IMR-90 (cell line): ENCODE data around the gene SHC2. TPM values are rescaled to one million over a fixed set of nuclear protein-coding genes. Genes with fewer than 3 reads are reported as not detected.

Experiments used
- ATAC-seq: fragments of 200-7000 bp; cut with Tn5 transposase; 2 replicates; pipeline ENCODE4 v1.9.1; 2020; ENCODE audit warnings: low read depth, mild to moderate bottlenecking, moderate library complexity
- BruUV-seq: library from RNA; stranded (reverse); fragments of 400-500 nt; replicated peaks from 2 replicates; lab custom pipeline; 2021; lab: Mats Ljungman, UMichigan
- CTCF ChIA-PET: fragments of 300-600 bp; formaldehyde crosslinking; extraction: SDS; loops from one replicate; lab custom pipeline; 2021; ENCODE audit warnings: antibody characterized with exemption; lab: Yijun Ruan, JAX
- POLR2A ChIA-PET: fragments of 300-600 bp; sonication (Branson Sonifier 250); formaldehyde crosslinking; loops from one replicate; lab custom pipeline; 2022; ENCODE audit warnings: antibody characterized with exemption; ENCODE audit not compliant: unreplicated experiment; lab: Charles Lee
- DNase-seq: peaks from one replicate; pipeline ENCODE4 v3.0.0; 2013
- H2AFZ ChIP-seq: replicated peaks from 2 replicates; pipeline ENCODE3; 2013; ENCODE audit warnings: low read length, mild to moderate bottlenecking; ENCODE audit not compliant: poor library complexity
- H2AK5ac ChIP-seq: 2 replicates; pipeline ENCODE4 v1.6.1; 2013; ENCODE audit warnings: low read depth, low read length, inconsistent platforms
- H2AK9ac ChIP-seq: replicated peaks from 2 replicates; pipeline ENCODE3; 2013; ENCODE audit warnings: mild to moderate bottlenecking, low read depth, low read length, moderate library complexity; ENCODE audit not compliant: poor library complexity
- H2BK120ac ChIP-seq: 2 replicates; pipeline ENCODE4 v1.6.1; 2013; ENCODE audit warnings: low read depth, low read length, inconsistent platforms
- H2BK15ac ChIP-seq: 3 replicates; pipeline ENCODE4 v1.6.1; 2013; ENCODE audit warnings: low read depth, low read length, inconsistent platforms
- H2BK20ac ChIP-seq: 2 replicates; pipeline ENCODE4 v1.6.1; 2013; ENCODE audit warnings: low read depth, mild to moderate bottlenecking, inconsistent platforms, low read length, moderate library complexity
- H2BK5ac ChIP-seq: 2 replicates; pipeline ENCODE4 v1.6.1; 2013; ENCODE audit warnings: mild to moderate bottlenecking, low read depth, low read length, inconsistent platforms; ENCODE audit not compliant: poor library complexity, severe bottlenecking
- H3K14ac ChIP-seq: replicated peaks from 2 replicates; pipeline ENCODE4 v1.6.1; 2013; ENCODE audit warnings: low read depth, low read length, inconsistent platforms
- H3K18ac ChIP-seq: 2 replicates; pipeline ENCODE4 v1.6.1; 2013; ENCODE audit warnings: low read depth, low read length, control low read depth
- H3K23ac ChIP-seq: 2 replicates; pipeline ENCODE4 v1.6.1; 2013; ENCODE audit warnings: low read depth, low read length, inconsistent platforms
- H3K27ac ChIP-seq: 2 replicates; pipeline ENCODE4 v1.5.1; 2013; ENCODE audit warnings: mild to moderate bottlenecking, control low read depth, low read length; ENCODE audit not compliant: insufficient read depth
- H3K27me3 ChIP-seq: 2 replicates; pipeline ENCODE4 v1.6.1; 2013; ENCODE audit warnings: low read length; ENCODE audit not compliant: control insufficient read depth, insufficient read depth
- H3K36me3 ChIP-seq: 2 replicates; pipeline ENCODE4 v1.6.1; 2013; ENCODE audit warnings: low read length, mixed read lengths; ENCODE audit not compliant: control insufficient read depth, insufficient read depth
- H3K4ac ChIP-seq: 2 replicates; pipeline ENCODE4 v1.6.1; 2013; ENCODE audit warnings: low read depth, low read length, inconsistent platforms
- H3K4me1 ChIP-seq: 2 replicates; pipeline ENCODE4 v1.6.1; 2013; ENCODE audit warnings: low read length, mixed read lengths; ENCODE audit not compliant: control insufficient read depth, insufficient read depth
- H3K4me2 ChIP-seq: 2 replicates; pipeline ENCODE4 v1.6.1; 2013; ENCODE audit warnings: low read depth, mild to moderate bottlenecking, control low read depth, low read length, moderate library complexity
- H3K4me3 ChIP-seq: 2 replicates; pipeline ENCODE4 v1.5.1; 2013; ENCODE audit warnings: low read depth, mild to moderate bottlenecking, control low read depth, low read length, moderate library complexity; ENCODE audit not compliant: insufficient read depth
- H3K56ac ChIP-seq: 2 replicates; pipeline ENCODE4 v1.6.1; 2013; ENCODE audit warnings: low read length, inconsistent platforms; ENCODE audit not compliant: insufficient read depth; ENCODE audit errors: extremely low read depth
- H3K79me1 ChIP-seq, 2 experiments: 2 replicates each; pipeline ENCODE4 v1.6.1; 2013; ENCODE audit warnings: low read length in 2 of 2, inconsistent platforms in 1 of 2, low read depth in 1 of 2
- H3K9ac ChIP-seq: 2 replicates; pipeline ENCODE4 v1.6.1; 2013; ENCODE audit warnings: low read depth, low read length, control low read depth
- H3K9me1 ChIP-seq: 2 replicates; pipeline ENCODE4 v1.6.1; 2013; ENCODE audit warnings: low read length, inconsistent platforms; ENCODE audit not compliant: insufficient read depth
- H3K9me3 ChIP-seq: 2 replicates; pipeline ENCODE4 v1.6.1; 2013; ENCODE audit warnings: low read length; ENCODE audit not compliant: control insufficient read depth, insufficient read depth
- H4K20me1 ChIP-seq: 2 replicates; pipeline ENCODE4 v1.6.1; 2013; ENCODE audit warnings: low read length, inconsistent platforms; ENCODE audit not compliant: insufficient read depth
- H4K5ac ChIP-seq: 2 replicates; pipeline ENCODE4 v1.6.1; 2013; ENCODE audit warnings: mild to moderate bottlenecking, low read depth, low read length, control low read depth
- H4K8ac ChIP-seq, 2 experiments: 2 replicates each; pipeline ENCODE4 v1.6.1; 2013; ENCODE audit warnings: low read depth in 2 of 2, low read length in 2 of 2, control low read depth in 1 of 2, inconsistent platforms in 1 of 2
- H4K91ac ChIP-seq: 2 replicates; pipeline ENCODE4 v1.6.1; 2013; ENCODE audit warnings: low read depth, low read length, inconsistent platforms; ENCODE audit not compliant: insufficient read depth
- CHD1 ChIP-seq: IDR thresholded peaks from 2 replicates; pipeline ENCODE4 v1.6.1; 2012; ENCODE audit warnings: low read depth, low read length, improper control_type of control experiment
- ELK1 ChIP-seq: fragments of 150-350 bp; IDR thresholded peaks from 2 replicates; pipeline ENCODE4 v1.6.1; 2016; ENCODE audit warnings: low read depth, mild to moderate bottlenecking, low read length, moderate library complexity, borderline replicate concordance
- FOS ChIP-seq: fragments of 150-350 bp; IDR thresholded peaks from 2 replicates; pipeline ENCODE4 v1.6.1; 2016; ENCODE audit warnings: low read depth, low read length
- MAZ ChIP-seq: IDR thresholded peaks from 2 replicates; pipeline ENCODE4 v1.6.1; 2012; ENCODE audit warnings: low read depth, mild to moderate bottlenecking, low read length, improper control_type of control experiment, moderate library complexity, borderline replicate concordance
- MXI1 ChIP-seq: IDR thresholded peaks from 2 replicates; pipeline ENCODE4 v1.6.1; 2012; ENCODE audit warnings: low read depth, mild to moderate bottlenecking, low read length, moderate library complexity, borderline replicate concordance
- NFE2L2 ChIP-seq: fragments of 150-350 bp; IDR thresholded peaks from 2 replicates; pipeline ENCODE4 v1.6.1; 2016; ENCODE audit warnings: low read depth, mild to moderate bottlenecking, low read length
- POLR2A ChIP-seq: IDR thresholded peaks from 2 replicates; pipeline ENCODE4 v1.6.1; 2012; ENCODE audit warnings: mild to moderate bottlenecking, low read depth, low read length
- RAD21 ChIP-seq: IDR thresholded peaks from 2 replicates; pipeline ENCODE4 v1.6.1; 2012; ENCODE audit warnings: low read length, improper control_type of control experiment
- RFX5 ChIP-seq: IDR thresholded peaks from 2 replicates; pipeline ENCODE4 v1.8.0; 2012; ENCODE audit warnings: low read depth, mild to moderate bottlenecking, low read length, moderate library complexity
- SMC3 ChIP-seq: fragments of 150-350 bp; IDR thresholded peaks from 2 replicates; pipeline ENCODE4 v1.6.1; 2016; ENCODE audit warnings: low read depth, mild to moderate bottlenecking, antibody characterized with exemption, low read length, moderate library complexity
- USF2 ChIP-seq: fragments of 150-350 bp; IDR thresholded peaks from 2 replicates; pipeline ENCODE4 v1.6.1; 2017; ENCODE audit warnings: mild to moderate bottlenecking, antibody characterized with exemption, low read length, low read depth
- WGBS, 2 experiments: methylation state at CpG; one replicate each; pipeline versions ENCODE4 v1.1.5 to v1.1.7; 2013; ENCODE audit warnings: missing lambda C conversion rate in 2 of 2; ENCODE audit not compliant: insufficient read length in 1 of 2; ENCODE audit errors: extremely low coverage in 2 of 2; 5-methylcytosine and 5-hydroxymethylcytosine counted together
- dilution Hi-C: fragments of 300-500 bp; cut with HindIII; formaldehyde crosslinking; loops from one replicate; pipeline ENCODE4 v1.14.3; 2018; ENCODE audit warnings: low sequenced_read_pairs; ENCODE audit not compliant: unreplicated experiment
- in situ Hi-C: fragments of 300-500 bp; cut with MboI; formaldehyde crosslinking; loops from 3 replicates; pipeline ENCODE4 v1.14.3; 2019; ENCODE audit warnings: low sequenced_read_pairs, inconsistent platforms, mixed read lengths
- intact Hi-C: fragments of 100-400 bp; cut with micrococcal nuclease; formaldehyde crosslinking; loops from 2 replicates; pipeline ENCODE4 v1.10.0; 2022
- polyA plus RNA-seq, 3 experiments: library from polyadenylated mRNA; depleted of rRNA; stranded (reverse); fragments of >200 nt; gene quantifications; 2 replicates each; pipeline ENCODE4 v1.2.3, GENCODE V29; 2012; ENCODE audit warnings: low replicate concordance in 1 of 3
- total RNA-seq: library from RNA; depleted of rRNA; stranded (reverse); fragments of >200 nt; gene quantifications from 2 replicates; pipeline ENCODE4 v1.2.3, GENCODE V29; 2012
- TF ChIP-seq, protein P1 (sequence below): conservative IDR thresholded peaks from 2 replicates; pipeline ENCODE4 v1.5.1; 2012; ENCODE audit warnings: mild to moderate bottlenecking, low read depth, low read length, improper control_type of control experiment

SHC2 gene
- total and polyA plus RNA-seq, 2 of the 4 experiments (the other 2 are of a cell fraction) = 0.68 TPM; not detected in 1

- Histone ChIP-seq H3K18ac (no peak overlapping the region), H3K27ac (no peak overlapping the region), H4K5ac (no peak overlapping the region), H4K8ac (no peak overlapping the region), H2AK9ac (no peak overlapping the region), H3K9ac (no peak overlapping the region), H3K23ac (no peak overlapping the region), H4K20me1 (no peaks in the 10 kb centered on the region), H3K4me1 (peaks cover 3% of the 10 kb centered on the region; the same call in 1 of the 2 replicates), H3K14ac (no peak overlapping the region), H4K91ac (no peak overlapping the region), H2BK5ac (no peak overlapping the region), H3K4me2 (no peak overlapping the region), H2AFZ (peak overlapping the region; percentile 63), H3K4ac (no peak overlapping the region), H3K36me3 (no peaks in the 10 kb centered on the region), H3K9me1 (no peaks in the 10 kb centered on the region), H3K56ac (no peak overlapping the region), H2BK15ac (no peak overlapping the region), H3K9me3 (no peaks in the 10 kb centered on the region), H3K27me3 (no peaks in the 10 kb centered on the region; the same call in 1 of the 2 replicates), H3K4me3 (no peak overlapping the region), H2AK5ac (no peak overlapping the region), H3K79me1 (no peaks in the 10 kb centered on the region), H2BK20ac (no peak overlapping the region), H2BK120ac (no peak overlapping the region)
- WGBS, 2 experiments = 68% methylated on average over 9 of the region's 23 CpGs; no CpG with 5 or more reads in 1 of the 2 experiments
- no TSS peak for BruUV-seq
- ChIA-PET POLR2A (interaction anchor here (0.6 kb wide), 1 partner anchor 20 kb away, joined by 3 read pairs; no protein-coding TSS in a partner anchor), CTCF (no interaction called here)
- dilution Hi-C loops = no loop called here
- TF ChIP-seq USF2 (no peak), RFX5 (no peak), CHD1 (no peak), POLR2A (no peak), SMC3 (no peak), MAZ (no peak), ELK1 (no peak), RAD21 (no peak), FOS (no peak), NFE2L2 (no peak), MXI1 (no peak)
- TF ChIP-seq, protein P1, sequence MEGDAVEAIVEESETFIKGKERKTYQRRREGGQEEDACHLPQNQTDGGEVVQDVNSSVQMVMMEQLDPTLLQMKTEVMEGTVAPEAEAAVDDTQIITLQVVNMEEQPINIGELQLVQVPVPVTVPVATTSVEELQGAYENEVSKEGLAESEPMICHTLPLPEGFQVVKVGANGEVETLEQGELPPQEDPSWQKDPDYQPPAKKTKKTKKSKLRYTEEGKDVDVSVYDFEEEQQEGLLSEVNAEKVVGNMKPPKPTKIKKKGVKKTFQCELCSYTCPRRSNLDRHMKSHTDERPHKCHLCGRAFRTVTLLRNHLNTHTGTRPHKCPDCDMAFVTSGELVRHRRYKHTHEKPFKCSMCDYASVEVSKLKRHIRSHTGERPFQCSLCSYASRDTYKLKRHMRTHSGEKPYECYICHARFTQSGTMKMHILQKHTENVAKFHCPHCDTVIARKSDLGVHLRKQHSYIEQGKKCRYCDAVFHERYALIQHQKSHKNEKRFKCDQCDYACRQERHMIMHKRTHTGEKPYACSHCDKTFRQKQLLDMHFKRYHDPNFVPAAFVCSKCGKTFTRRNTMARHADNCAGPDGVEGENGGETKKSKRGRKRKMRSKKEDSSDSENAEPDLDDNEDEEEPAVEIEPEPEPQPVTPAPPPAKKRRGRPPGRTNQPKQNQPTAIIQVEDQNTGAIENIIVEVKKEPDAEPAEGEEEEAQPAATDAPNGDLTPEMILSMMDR = no peak
- ATAC-seq (peak; percentile 27), DNase-seq (no peak)
- intact Hi-C loops = no loop called here
- in situ Hi-C loops = no loop called here
Measured at GRCh38 chr19:472005-472858, 11.4 kb upstream of the SHC2 start.
